Aorta (tissue), 5 donors: ENCODE results near the gene PNPLA7. TPM values are rescaled to one million over a fixed set of nuclear protein-coding genes. Genes with fewer than 3 reads are reported as not detected.

Source experiments
- ATAC-seq: fragments of 200-7000 bp; cut with Tn5 transposase; one replicate; pipeline ENCODE4 v1.9.1; 2022; ENCODE audit warnings: moderate library complexity; ENCODE audit not compliant: low FRiP score
- DNase-seq, 2 donors: peaks; one replicate each; pipeline ENCODE4 v3.0.0-alpha.2; 2020
- H3K27ac ChIP-seq, 2 donors: one replicate each; pipeline ENCODE4 v1.5.1; 2013; ENCODE audit warnings: low read length in 2 of 2, mild to moderate bottlenecking in 2 of 2, moderate library complexity in 2 of 2, control low read depth in 1 of 2, inconsistent platforms in 1 of 2, low read depth in 1 of 2
- H3K27me3 ChIP-seq, 2 donors: one replicate each; pipeline ENCODE4 v1.6.1; 2013; ENCODE audit warnings: control low read depth in 1 of 2, low read length in 1 of 2, mild to moderate bottlenecking in 1 of 2, moderate library complexity in 1 of 2; ENCODE audit not compliant: insufficient read depth in 2 of 2, control insufficient read depth in 1 of 2
- H3K36me3 ChIP-seq, 2 donors: one replicate each; pipeline ENCODE4 v1.6.1; 2013; ENCODE audit warnings: control low read depth in 1 of 2, low read length in 1 of 2, mild to moderate bottlenecking in 1 of 2; ENCODE audit not compliant: insufficient read depth in 2 of 2, control insufficient read depth in 1 of 2
- H3K4me1 ChIP-seq, 2 donors: one replicate each; pipeline ENCODE4 v1.6.1; 2013; ENCODE audit warnings: low read length in 2 of 2, control low read depth in 1 of 2, mild to moderate bottlenecking in 1 of 2, moderate library complexity in 1 of 2; ENCODE audit not compliant: insufficient read depth in 2 of 2, control insufficient read depth in 1 of 2
- H3K4me3 ChIP-seq, 2 donors: one replicate each; pipeline ENCODE4 v1.5.1; 2013; ENCODE audit warnings: low read length in 2 of 2, control low read depth in 1 of 2, mild to moderate bottlenecking in 1 of 2
- H3K9me3 ChIP-seq: one replicate; pipeline ENCODE4 v1.6.1; 2013; ENCODE audit warnings: mild to moderate bottlenecking, low read length; ENCODE audit not compliant: control insufficient read depth
- WGBS, 2 donors: extraction: QIAGEN DNeasy Blood & Tissue Kit; methylation state at CpG; one replicate each; pipeline ENCODE4 v1.1.7; 2013; 5-methylcytosine and 5-hydroxymethylcytosine counted together
- intact Hi-C, 2 donors: fragments of 100-400 bp; cut with DNase I; formaldehyde crosslinking; loops; one replicate each; pipeline versions ENCODE4 v1.14.2 to v1.15.0; 2022
- polyA plus RNA-seq, 2 donors: library from polyadenylated mRNA; stranded (reverse); fragments of 200-250 nt; gene quantifications; one replicate each; pipeline ENCODE4 v1.2.3, GENCODE V29; 2013
- total RNA-seq, 2 donors: library from RNA; stranded (reverse); fragmentation: NEBNext Ultra II Directional; extraction: Animal tissue kit (Norgen Biotek cat#: 25700); gene quantifications; one replicate each; pipeline ENCODE4 v1.2.1, GENCODE V29; 2021
- donor health status: healthy with polysubstance abuse.
- donor health status: Bipolar disorder and iron deficiency.
- donor health status: DM: no; HTN: no; CAD: no.
- donor health status: DM: no; HTN: no; CAD: no.
- donor health status: DM: yes; HTN: yes; CAD: no.

The PNPLA7 gene
- total and polyA plus RNA-seq, 4 donors = 2.1 to 36.6 (median 9.0) TPM

GRCh38 chr9:137427454-137428310 is 122.5 kb downstream of the PNPLA7 start:
- no peak overlapping the region for H3K4me3 ChIP-seq
- ATAC-seq (no peak), DNase-seq (peak; percentile 38 to 71)
- WGBS, 2 donors = 80% methylated on average over 21 to 27 of the region's 27 CpGs
- no peaks in the 10 kb centered on the region for H3K36me3 ChIP-seq
- no peaks in the 10 kb centered on the region for H3K9me3 ChIP-seq
- no peak overlapping the region for H3K27ac ChIP-seq
- intact Hi-C loops = loop anchor here in 1 of 2 donors (10.0 kb wide), 1 partner anchor 97 kb away; no protein-coding TSS in a partner anchor
- H3K4me1 ChIP-seq = no peaks in the 10 kb centered on the region
- no peaks in the 10 kb centered on the region for H3K27me3 ChIP-seq

- no peaks in the 10 kb centered on the region for H3K9me3 ChIP-seq
- WGBS, 2 donors = 84 to 85% methylated on average over 18 of the region's 18 CpGs
- peak; percentile 44 to 65 for DNase-seq
- H3K4me1 ChIP-seq = no peaks in the 10 kb centered on the region
- ATAC-seq = no peak
- H3K27me3 ChIP-seq = no peaks in the 10 kb centered on the region
- no peak overlapping the region for H3K4me3 ChIP-seq
- H3K27ac ChIP-seq = no peak overlapping the region
- H3K36me3 ChIP-seq = no peaks in the 10 kb centered on the region
- intact Hi-C loops = loop anchor here in 1 of 2 donors (10.0 kb wide), 1 partner anchor 99 kb away; no protein-coding TSS in a partner anchor
Measured at GRCh38 chr9:137426018-137426681, 124.1 kb downstream of the PNPLA7 start.

GRCh38 chr9:137423514-137424291 is 126.5 kb downstream of the PNPLA7 start:
- H3K27ac ChIP-seq = peak overlapping the region in 1 of 2 donors; percentile 28
- WGBS, 2 donors = 16 to 17% methylated on average over 53 to 77 of the region's 77 CpGs
- no peaks in the 10 kb centered on the region for H3K9me3 ChIP-seq
- peak; percentile 17 for ATAC-seq
- DNase-seq = peak; percentile 81 to 82
- intact Hi-C loops = loop anchor here in 1 of 2 donors (10.0 kb wide), 1 partner anchor 101 kb away; no protein-coding TSS in a partner anchor
- no peaks in the 10 kb centered on the region for H3K36me3 ChIP-seq
- no peaks in the 10 kb centered on the region for H3K27me3 ChIP-seq
- H3K4me1 ChIP-seq = no peaks in the 10 kb centered on the region
- peak overlapping the region; percentile 91 to 97 for H3K4me3 ChIP-seq

- WGBS, 2 donors = 0 to 1% methylated on average over 22 to 113 of the region's 113 CpGs
- intact Hi-C loops = loop anchor here in 1 of 2 donors (10.0 kb wide), 1 partner anchor 102 kb away; no protein-coding TSS in a partner anchor
- Histone ChIP-seq H3K36me3 (no peaks in the 10 kb centered on the region), H3K27ac (peak within 1 kb of the TSS in 1 of 2 donors; percentile 28), H3K4me1 (no peaks in the 10 kb centered on the region), H3K4me3 (peak within 1 kb of the TSS; percentile 97), H3K9me3 (no peaks in the 10 kb centered on the region), H3K27me3 (no peaks in the 10 kb centered on the region)
- ATAC-seq (peak; percentile 97), DNase-seq (peak; percentile 96 to 98)
Measured at GRCh38 chr9:137422604-137423513, 127.3 kb downstream of the PNPLA7 start, which contains the start of the genes EXD3 and NOXA1. Gene EXD3, minus strand, starts transcription at chr9:137423162. Its CDS starts 27,805 bp downstream, at chr9:137395357. Gene NOXA1, plus strand, starts transcription at chr9:137423393. Its CDS starts 137 bp downstream, at chr9:137423530.

- WGBS, 2 donors = 2 to 4% methylated on average over 11 of the region's 11 CpGs
- ATAC-seq = no peak
- no peak for DNase-seq
- H3K9me3 ChIP-seq = no peaks in the 10 kb centered on the region
- intact Hi-C loops = loop anchor here in 1 of 2 donors (10.0 kb wide), 1 partner anchor 103 kb away; no protein-coding TSS in a partner anchor
- no peaks in the 10 kb centered on the region for H3K4me1 ChIP-seq
- H3K27me3 ChIP-seq = no peaks in the 10 kb centered on the region
- no peaks in the 10 kb centered on the region for H3K36me3 ChIP-seq
- peak overlapping the region; percentile 97 for H3K4me3 ChIP-seq
- H3K27ac ChIP-seq = no peak overlapping the region
Measured at GRCh38 chr9:137421838-137422603, 128.2 kb downstream of the PNPLA7 start.

GRCh38 chr9:137417161-137418021 is 132.8 kb downstream of the PNPLA7 start:
- Histone ChIP-seq H3K9me3 (no peaks in the 10 kb centered on the region), H3K36me3 (no peaks in the 10 kb centered on the region), H3K27ac (no peak overlapping the region), H3K4me3 (no peak overlapping the region), H3K4me1 (no peaks in the 10 kb centered on the region), H3K27me3 (no peaks in the 10 kb centered on the region)
- WGBS, 2 donors = 79 to 86% methylated on average over 90 to 99 of the region's 99 CpGs
- DNase-seq = peak; percentile 55 to 76
- intact Hi-C loops = no loop called here
- peak; percentile 49 for ATAC-seq
